Measurements from ENCODE around the gene AGBL4. TPM values are rescaled to one million over a fixed set of nuclear protein-coding genes. Genes with fewer than 3 reads are reported as not detected.

AGBL4 gene
- total and polyA plus RNA-seq, 2 of the 4 experiments (the other 2 are of a cell fraction), result not detected

DNA sequence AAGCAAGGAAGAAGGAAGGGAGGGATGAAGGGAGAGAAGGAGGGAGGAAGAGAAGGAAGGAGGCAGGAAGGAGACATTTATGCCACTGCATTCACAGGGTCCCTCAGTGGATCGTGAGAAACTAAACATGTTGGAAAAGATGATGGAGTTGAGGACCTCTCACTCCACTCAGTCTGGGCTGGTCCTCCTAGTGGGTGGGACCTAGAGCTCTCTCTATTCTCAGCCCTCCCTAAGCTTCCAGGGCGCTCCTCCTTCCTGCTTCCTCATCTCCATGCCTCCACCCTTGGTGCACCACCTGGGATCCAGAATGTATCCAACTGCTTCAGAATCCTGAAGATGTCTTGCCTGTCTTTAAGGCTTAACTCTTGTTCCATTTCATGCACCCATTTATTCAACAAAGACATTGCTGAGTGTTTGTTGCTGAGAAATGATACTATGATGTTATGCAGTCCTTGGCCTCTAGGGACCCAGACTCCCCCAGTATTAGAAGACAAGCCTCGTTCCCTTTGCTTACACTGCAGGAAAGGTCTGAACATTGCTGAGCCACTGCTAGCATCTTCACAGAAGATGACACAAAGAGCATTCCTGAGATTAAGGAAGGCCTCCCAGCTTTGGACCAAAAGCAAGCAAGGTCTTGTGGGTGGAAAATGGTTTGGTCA lies 1335.5 kb downstream of the AGBL4 start:
- in situ Hi-C loops (cut with MboI; ENCODE audit: low sequenced_read_pairs), result loop anchor here (25.0 kb wide), 1 partner anchor 576 kb away; no protein-coding TSS in a partner anchor
- peak; percentile 53; the same call in 1 of the 2 replicates for ATAC-seq (ENCODE audit: low read depth)
- no peak overlapping the region for H3K14ac ChIP-seq (replicated peaks; ENCODE audit: low read depth, low read length)

More for the DNA sequence above, 1335.5 kb downstream of the AGBL4 start:
- Histone ChIP-seq H2BK20ac (ENCODE audit: low read depth, low read length) (no peak overlapping the region), H3K4me1 (ENCODE audit: control insufficient read depth, insufficient read depth, low read length) (no peaks in the 10 kb centered on the region), H2AK5ac (ENCODE audit: low read depth, low read length) (no peak overlapping the region), H2AK9ac (replicated peaks; ENCODE audit: low read depth, low read length, poor library complexity) (no peak overlapping the region), H3K9me3 (ENCODE audit: control insufficient read depth, insufficient read depth, low read length) (no peaks in the 10 kb centered on the region), H4K5ac (ENCODE audit: low read depth, low read length) (no peak overlapping the region), H3K4me3 (ENCODE audit: insufficient read depth, low read depth, low read length) (no peak overlapping the region), H3K9ac (ENCODE audit: low read depth, low read length) (no peak overlapping the region), H2AFZ (replicated peaks; ENCODE audit: low read length, poor library complexity) (no peak overlapping the region), H2BK15ac (ENCODE audit: low read depth, low read length) (no peak overlapping the region), H3K4me2 (ENCODE audit: low read depth, low read length) (no peak overlapping the region), H3K27ac (ENCODE audit: insufficient read depth, low read length) (no peak overlapping the region), H3K4ac (ENCODE audit: low read depth, low read length) (no peak overlapping the region), H4K8ac (ENCODE audit: low read depth in 2 of 2, low read length in 2 of 2) (no peak overlapping the region), H4K91ac (ENCODE audit: insufficient read depth, low read depth, low read length) (no peak overlapping the region), H3K56ac (ENCODE audit: extremely low read depth, insufficient read depth, low read length) (no peak overlapping the region), H3K9me1 (ENCODE audit: insufficient read depth, low read length) (no peaks in the 10 kb centered on the region), H4K20me1 (ENCODE audit: insufficient read depth, low read length) (no peaks in the 10 kb centered on the region), H3K79me1 (ENCODE audit: low read depth in 1 of 2, low read length in 2 of 2) (no peaks in the 10 kb centered on the region), H3K18ac (ENCODE audit: low read depth, low read length) (no peak overlapping the region), H3K23ac (ENCODE audit: low read depth, low read length) (no peak overlapping the region), H3K27me3 (ENCODE audit: control insufficient read depth, insufficient read depth, low read length) (no peaks in the 10 kb centered on the region; the same call in 1 of the 2 replicates), H2BK120ac (ENCODE audit: low read depth, low read length) (no peak overlapping the region), H3K36me3 (ENCODE audit: control insufficient read depth, insufficient read depth, low read length) (no peaks in the 10 kb centered on the region), H2BK5ac (ENCODE audit: low read depth, low read length, poor library complexity, severe bottlenecking) (no peak overlapping the region)
- TF ChIP-seq, protein P1, sequence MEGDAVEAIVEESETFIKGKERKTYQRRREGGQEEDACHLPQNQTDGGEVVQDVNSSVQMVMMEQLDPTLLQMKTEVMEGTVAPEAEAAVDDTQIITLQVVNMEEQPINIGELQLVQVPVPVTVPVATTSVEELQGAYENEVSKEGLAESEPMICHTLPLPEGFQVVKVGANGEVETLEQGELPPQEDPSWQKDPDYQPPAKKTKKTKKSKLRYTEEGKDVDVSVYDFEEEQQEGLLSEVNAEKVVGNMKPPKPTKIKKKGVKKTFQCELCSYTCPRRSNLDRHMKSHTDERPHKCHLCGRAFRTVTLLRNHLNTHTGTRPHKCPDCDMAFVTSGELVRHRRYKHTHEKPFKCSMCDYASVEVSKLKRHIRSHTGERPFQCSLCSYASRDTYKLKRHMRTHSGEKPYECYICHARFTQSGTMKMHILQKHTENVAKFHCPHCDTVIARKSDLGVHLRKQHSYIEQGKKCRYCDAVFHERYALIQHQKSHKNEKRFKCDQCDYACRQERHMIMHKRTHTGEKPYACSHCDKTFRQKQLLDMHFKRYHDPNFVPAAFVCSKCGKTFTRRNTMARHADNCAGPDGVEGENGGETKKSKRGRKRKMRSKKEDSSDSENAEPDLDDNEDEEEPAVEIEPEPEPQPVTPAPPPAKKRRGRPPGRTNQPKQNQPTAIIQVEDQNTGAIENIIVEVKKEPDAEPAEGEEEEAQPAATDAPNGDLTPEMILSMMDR (conservative IDR thresholded peaks at IDR 0.05; ENCODE audit: low read depth, low read length), result 0 out of 2 replicates have a peak, but pooled peaks have one; percentile 10
- TF ChIP-seq NFE2L2 (IDR thresholded peaks at IDR 0.05; ENCODE audit: low read depth, low read length), result no peak
- dilution Hi-C loops (cut with HindIII; ENCODE audit: low sequenced_read_pairs, unreplicated experiment) (no loop called here), intact Hi-C loops (cut with micrococcal nuclease) (no loop called here)
- ChIA-PET CTCF (interaction anchor here (0.6 kb wide), 2 partner anchors 182 to 1174 kb away, joined by 3 to 5 read pairs; no protein-coding TSS in a partner anchor), POLR2A (ENCODE audit: unreplicated experiment) (interaction anchor here (0.6 kb wide), 1 partner anchor 14 kb away, joined by 8 read pairs; no protein-coding TSS in a partner anchor)
- DNase-seq, result no peak
- no TSS peak for BruUV-seq (replicated peaks)
- 17% methylated on average over 1 of the region's 3 CpGs; no CpG with 5 or more reads in 1 of the 2 experiments for WGBS, 2 experiments (ENCODE audit: extremely low coverage in 2 of 2, insufficient read length in 1 of 2)
